ENCODE results near the gene SPATA2.
"Not testable (repeated sequence)": the region's sequence is repeated elsewhere in the genome, so short reads cannot be mapped to it uniquely, and the experiment has no call there.

SPATA2 gene

DNA sequence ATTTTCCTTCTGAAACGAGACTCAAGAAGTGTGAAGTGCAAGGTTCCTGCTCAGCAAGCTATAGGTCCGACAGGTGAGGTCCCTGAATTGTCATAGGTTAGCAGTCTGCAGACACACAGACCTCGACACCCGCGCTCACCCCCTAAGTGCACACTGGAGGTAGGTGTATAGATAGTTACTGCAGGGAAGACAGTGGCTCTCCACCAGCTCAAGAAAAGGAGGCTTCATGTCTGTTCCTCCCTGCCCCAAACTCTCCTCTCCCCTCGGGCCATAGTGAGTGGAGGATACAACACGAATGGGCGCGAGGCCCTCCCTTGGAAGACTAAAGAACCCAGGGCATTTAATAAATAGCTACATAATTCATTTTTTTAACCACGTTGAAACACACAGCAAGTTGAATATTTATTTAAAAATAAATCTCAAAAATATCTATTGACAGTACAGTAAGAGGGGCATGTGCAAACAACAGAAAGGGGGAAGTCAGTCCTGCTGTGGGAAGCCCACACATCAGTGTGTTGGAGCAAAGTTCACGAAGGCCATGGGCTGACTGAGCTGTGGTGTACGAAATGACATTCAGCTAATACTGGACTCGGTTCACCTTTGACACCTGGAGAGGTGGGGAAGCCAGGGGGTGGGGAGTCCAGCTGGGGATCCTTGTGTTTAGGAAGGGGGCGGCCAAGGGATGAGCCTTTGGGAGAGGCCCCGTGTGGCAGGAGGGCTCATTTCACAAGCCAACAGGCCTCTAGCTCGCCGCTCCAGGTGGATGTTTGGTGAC lies 10.7 kb downstream of the SPATA2 start:
- no peak for DNase-seq (ENCODE audit: low spot score)

DNA sequence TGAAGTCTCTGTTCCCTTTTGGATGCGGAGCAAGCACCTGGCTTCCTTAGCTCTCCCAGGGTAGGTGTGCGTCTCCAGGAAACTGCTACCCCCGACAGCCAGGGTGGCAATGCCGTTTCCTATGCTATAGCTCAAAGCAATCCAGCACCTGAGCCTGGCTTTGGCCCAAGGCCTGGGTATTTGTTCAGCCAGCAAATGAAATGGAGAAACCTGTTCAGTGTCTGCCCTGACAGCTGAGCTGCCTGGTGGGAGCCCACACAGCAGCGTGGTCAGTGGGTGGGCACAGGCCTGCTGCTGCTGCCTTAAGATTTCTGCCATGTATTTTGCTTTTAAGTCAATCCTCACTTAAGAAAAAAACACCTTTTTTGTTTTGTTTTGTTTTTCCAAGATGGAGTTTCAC lies 13.7 kb downstream of the SPATA2 start:
- no peak for DNase-seq (ENCODE audit: low spot score)

DNA sequence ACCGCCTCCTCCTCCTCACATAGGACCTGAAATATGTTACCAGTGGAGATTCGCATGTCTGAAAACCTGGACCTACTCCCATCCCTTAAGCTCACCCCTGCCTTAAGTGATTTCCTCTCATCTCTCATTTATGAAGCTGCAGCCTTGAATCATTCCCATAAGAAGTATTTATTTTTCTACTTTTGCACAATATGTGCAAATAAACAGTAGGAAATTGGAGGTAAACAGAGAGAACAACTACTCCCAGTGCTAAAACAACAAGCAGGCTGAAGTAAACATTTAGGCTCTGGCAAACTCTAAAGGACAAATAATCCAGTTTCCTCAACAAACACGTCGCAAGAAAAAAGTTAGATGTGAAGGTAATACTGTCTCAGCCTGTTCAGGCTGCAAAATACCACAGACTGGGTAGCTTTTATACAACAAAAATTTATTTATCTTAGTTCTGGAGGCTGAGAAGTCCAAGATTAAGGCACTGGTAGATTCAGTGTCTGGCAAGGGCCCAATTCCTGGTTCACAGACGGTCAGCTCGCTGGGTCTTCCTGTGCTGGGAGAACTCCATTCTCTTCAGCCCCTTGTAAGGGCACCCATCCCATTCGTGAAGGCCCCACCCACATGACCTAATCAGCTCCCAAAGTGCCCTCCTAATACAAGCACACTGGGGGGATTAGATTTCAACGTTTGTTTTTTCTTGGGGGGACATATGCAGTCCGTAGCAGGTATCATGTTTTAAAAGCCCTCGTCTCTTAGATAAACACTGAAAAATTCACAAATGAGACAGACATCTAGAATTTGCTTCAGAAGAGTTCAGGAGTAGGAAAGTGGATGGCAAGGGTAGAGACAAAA lies 15.6 kb downstream of the SPATA2 start:
- no peak for DNase-seq (ENCODE audit: low spot score)

DNA sequence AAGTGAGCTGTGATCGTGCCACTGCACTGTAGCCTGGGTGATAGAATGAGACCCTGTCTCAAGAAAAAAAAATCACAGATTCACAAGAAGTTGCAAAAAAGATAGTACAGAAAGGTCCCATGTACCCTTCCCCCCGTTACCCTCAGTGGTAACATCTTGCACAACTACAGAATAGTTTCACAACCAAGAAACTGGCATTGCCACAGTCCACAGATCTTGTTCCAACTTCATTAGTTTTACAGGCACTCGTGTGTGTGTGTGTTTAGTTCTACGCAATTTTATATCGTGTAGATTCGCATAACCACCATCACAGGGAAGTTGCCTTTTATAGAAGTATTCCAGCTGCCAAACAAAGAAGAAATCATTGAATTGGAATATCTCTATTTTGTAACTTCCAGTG lies 19.1 kb downstream of the SPATA2 start:
- DNase-seq (ENCODE audit: low spot score), result no peak

DNA sequence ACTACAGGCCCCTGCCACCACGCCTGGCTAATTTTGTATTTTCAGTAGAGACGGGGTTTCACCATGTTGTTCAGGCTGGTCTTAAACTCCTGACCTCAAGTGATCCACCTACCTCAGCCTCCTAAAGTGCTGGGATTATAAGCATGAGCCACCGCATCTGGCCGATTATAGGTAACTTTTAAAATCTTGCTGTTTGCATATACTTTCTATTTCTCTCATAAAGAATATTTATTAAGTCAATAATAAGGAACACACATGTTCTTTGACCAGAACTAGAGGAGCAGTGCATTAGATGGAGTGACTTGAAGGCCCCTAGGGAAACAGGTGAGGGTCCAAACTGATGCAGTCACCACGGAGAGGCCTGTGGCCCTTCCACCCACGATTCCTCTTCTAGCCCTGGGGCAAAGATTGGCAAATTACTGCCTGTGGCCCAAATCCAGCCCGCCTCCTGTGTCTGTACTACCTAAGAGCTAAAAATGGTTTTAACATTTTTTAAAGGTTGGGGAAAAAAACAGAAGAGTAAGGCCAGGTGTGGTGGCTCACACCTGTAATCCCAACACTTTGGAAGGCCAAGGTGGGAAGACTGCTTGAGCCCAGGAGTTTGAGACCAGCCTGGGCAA lies 19.7 kb downstream of the SPATA2 start:
- DNase-seq (ENCODE audit: low spot score), result not testable (repeated sequence)

DNA sequence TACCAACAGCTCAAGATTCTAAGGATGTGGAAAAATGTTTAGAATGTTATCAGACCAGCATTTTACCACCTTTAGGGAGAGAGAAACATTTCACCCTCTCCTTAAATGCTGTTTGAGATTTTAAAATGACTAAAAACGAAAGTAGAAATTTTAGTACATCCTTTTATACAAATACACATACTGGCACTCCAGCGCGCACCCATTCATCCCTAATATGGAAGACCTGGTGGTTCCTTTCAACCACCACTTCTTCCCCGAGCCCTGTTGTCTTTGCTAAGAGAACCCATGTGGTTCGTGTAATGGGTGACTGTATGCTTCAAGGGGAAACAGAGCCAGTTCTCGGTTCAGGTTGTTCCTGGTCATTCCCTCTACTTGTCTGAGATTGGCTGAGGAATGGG lies 21.3 kb downstream of the SPATA2 start:
- DNase-seq (ENCODE audit: low spot score), result no peak

DNA sequence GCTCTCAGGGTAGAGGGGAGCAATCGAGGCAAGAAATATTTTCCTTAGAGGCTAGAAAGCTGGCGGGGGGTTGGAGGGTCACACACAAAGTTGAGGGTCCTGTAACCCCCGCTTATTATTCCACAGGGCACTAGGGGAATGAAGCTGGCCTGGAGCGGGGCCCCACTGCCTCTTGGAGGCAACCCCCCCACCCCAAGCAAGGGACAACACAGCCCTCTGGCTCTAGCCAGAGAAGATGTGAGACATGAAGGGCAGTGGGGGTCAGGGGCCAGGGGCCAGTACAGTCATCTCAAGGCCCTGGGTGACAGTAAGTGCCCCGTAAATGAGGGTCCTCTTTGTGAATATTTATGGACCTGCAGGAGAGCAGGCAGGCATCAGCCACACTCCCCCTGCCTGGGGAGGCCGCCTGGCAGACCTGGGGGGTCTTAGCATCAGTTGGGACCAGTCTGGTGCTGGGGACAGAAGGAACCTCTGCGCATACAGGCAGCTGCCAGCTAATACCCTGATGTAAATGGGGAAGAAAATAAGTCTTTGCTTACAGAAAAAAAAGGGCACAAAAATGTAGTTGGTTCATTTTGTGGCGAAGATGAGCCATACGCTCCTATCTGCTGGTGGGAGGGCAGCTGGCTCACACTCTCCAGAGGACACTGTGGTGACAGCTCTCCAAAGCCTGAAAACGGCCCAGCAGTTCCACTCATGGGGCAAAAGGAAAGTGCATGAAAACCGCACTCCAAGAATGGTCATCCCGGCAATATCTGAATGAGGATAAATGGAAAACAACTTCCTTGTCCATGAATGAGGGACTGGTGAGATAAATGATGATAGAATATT lies 21.9 kb downstream of the SPATA2 start:
- no peak for DNase-seq (ENCODE audit: low spot score)

DNA sequence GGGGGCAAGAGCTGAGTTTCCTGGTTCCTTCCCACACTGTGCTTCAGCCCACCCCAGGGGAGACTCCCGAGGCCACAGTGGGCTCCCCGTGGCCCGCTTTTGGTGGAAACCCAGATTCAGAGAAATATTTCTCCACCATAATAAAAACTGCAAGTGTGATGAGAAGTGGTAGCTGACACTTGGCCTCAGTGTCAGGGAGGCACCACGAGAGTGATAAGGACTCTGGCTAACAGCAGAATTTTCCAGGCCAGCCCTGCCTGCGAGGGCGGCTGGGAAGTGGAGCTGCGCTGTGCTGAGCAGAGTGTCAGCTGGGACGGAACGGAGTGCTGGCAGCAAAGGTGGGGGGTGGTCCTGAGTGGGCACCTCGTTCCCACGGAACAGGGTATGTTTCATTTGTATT lies 22.5 kb downstream of the SPATA2 start:
- DNase-seq (ENCODE audit: low spot score), result no peak

DNA sequence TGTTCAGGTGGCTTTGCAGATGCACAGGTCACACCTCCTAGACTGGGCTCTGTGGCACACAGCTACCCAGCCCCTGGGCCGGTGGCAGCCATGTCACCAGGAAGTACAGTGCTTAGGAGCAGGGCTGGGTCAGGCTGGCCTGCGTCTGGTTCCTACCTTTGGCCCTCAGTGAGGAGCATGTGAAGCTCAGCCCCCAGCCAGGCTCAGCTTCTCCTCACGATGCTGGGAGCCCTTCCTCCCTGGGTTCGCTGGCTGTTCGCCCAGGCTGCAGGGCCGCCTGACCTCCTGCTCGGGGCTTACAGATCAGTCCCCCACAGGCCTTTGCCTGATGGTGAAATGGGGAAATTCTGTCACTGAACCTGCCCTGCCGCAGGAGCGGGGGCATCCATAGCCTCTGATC lies 23.1 kb downstream of the SPATA2 start:
- DNase-seq (ENCODE audit: low spot score), result no peak

DNA sequence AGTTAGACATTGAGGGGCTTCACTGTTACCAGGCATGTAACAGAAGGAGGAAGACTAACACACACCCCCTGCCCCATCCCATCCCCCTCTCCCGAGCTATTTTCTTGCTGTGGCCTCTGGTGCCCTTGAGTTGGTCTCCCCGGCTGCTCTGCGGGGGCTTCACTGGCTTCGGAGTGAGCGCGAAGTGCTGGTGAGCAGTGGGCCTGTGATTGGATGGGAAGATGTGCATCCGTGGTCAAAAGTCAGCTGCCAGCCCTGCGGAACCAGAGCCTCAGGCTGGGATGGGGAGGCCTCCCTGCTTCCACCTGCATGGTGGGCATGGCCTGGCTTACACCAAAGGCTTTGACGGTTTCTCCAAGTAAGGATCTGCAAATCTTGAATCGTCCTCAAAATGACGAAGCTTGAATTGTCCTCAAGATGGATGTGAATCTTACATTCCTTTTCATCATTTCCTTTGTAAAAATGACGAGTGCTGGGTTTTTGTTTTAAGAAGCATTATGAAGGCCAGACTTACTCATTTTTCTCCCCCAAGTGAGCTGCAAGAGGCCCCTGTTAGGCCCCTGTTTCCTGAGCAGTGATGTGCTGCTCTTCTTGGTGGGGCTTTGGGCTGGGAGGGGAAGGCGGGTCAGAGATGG lies 23.7 kb downstream of the SPATA2 start:
- no peak for DNase-seq (ENCODE audit: low spot score)

DNA sequence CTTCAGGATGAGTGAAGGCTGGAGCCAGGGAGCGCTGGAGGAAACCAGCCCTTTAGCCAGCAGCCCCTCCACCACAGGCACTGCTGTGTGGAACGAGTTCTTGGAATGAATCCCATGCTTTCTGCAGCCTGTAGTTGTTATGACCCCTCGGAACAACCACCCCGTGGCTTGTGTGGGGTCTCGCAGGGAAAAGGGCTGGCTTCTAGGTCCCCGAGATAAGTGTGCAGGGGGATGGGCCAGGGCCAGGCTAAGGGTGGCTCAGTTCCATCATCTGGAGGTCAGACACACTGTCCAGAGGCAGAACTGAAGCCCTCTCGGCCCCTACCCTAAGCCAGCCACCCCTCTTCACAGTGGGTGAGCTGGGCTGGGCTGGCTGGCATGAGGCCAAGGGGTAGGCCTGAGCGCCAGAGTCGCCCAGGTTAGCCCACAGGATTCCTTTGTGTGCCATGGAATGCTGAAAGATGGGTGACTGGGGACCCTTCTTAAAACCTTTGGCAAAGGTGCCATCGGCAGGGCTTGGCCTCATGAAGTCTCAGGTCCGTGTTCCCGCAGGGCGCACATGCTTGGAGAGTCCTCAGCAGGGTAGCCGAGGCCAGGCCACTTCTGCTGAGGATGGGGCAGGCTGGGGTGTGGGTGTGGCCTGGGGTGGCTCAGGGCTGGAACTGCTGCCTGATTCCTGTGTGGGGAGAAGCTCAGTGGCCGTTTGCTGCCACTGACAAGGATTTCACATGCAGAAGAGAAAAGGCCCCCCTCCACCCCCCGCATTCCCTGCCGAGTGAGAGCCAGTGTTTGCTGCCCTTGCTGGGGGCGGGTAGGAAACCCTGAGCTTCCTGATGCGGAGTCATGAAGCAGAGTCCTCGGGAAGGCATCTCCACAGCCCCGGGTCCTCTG lies 24.6 kb downstream of the SPATA2 start:
- no peak for DNase-seq (ENCODE audit: low spot score)

DNA sequence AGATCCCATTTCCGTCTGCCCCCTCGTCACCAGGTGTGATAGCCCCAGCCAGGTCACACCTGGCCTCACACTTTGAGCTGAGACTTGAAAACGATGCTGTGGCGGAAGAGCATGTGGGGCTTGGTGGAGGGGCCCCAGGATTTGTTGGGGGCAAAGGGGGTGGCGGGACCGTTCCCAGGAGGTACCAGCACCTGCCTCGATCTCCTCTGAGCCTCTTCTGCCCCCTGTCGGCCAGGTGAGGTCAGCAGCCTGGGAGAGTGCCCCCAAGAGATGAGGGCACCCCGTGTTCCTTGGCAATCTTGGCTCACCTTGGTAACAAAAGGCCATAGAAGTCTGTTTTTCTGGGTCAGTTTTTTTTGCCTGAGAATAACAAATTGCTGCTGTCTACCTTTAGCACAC lies 25.4 kb downstream of the SPATA2 start:
- DNase-seq (ENCODE audit: low spot score), result no peak

DNA sequence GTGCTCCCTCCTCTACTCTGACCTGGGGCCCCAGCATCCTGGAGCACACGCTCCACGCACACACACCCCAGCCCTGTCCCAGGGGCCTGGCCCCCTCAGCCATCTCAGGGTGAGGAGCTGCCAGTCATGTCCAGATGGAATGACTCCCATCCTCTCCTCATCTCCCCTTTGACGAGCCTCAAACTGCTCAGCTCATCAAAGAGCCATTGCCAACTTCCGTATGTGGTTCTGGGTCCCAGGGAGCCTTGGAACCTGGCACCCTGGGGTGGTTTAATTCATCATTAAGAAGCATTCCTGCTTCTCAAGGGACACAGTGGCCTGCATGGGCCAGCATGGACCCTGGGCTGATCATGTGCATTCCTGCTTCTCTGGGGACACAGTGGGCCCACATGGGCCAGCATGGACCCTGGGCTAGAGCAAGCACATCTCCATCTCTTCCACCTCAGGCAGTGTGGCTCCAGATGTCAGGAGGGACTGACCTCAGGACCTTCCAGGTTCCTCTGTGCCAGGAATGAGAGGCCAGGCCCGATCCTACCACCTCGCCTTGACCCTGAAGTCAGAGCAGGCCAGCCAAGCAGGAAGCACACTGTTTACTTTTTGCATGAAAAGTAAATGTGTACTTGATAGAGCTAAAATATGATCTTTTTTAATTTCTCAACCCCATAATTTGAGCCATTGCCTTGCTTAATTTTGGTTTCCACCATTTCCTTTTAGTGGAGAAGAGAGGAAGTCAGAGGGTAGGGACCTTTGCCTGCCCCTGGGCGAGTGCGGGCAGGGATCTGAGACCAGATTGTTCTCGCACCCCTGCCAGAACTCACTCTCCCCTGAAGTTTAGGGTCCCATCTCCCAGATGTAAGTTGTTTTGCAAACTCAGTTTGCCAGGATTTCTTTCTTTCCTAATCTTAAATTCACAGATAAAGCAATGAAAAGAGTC lies 26.1 kb downstream of the SPATA2 start:
- DNase-seq (ENCODE audit: low spot score), result no peak

DNA sequence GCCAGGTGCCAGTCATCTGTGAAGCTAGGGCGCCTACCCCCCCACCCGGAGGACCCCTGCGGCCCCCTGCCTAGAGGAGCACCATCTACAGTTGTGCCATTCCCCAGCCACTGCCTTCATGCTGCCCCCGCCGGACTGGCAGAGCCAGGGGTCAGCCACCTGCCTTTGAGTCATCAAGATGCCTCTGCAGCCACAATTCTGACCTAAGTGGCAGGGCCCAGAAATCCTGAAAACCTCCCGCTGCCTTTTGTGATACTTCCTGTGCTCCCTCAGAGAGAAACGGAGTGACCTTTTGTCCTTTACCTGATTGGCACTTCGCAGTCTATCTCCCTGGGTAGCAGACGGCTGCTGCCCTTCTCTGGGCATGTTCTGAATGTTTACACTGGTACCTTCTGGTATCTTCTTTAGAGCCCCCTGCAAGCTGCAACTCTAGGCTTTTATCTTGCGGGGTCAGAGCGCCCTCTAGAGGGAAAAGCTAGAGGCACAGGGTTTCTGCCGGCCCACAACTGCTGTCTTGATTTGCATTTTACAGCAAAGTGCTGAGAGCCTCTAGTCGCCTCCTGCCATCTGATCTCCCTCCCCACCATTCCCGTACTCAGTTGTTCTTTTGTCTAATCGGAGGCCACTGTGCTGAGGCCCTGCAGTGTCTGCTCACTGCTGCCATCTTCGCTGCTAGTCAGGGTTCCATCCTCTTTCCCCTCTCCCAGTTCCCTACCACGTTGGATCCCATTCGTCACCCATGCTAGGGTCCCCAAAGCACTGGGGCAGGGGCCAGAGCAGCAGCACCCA lies 26.9 kb downstream of the SPATA2 start:
- peak; percentile 52 for DNase-seq (ENCODE audit: low spot score)

DNA sequence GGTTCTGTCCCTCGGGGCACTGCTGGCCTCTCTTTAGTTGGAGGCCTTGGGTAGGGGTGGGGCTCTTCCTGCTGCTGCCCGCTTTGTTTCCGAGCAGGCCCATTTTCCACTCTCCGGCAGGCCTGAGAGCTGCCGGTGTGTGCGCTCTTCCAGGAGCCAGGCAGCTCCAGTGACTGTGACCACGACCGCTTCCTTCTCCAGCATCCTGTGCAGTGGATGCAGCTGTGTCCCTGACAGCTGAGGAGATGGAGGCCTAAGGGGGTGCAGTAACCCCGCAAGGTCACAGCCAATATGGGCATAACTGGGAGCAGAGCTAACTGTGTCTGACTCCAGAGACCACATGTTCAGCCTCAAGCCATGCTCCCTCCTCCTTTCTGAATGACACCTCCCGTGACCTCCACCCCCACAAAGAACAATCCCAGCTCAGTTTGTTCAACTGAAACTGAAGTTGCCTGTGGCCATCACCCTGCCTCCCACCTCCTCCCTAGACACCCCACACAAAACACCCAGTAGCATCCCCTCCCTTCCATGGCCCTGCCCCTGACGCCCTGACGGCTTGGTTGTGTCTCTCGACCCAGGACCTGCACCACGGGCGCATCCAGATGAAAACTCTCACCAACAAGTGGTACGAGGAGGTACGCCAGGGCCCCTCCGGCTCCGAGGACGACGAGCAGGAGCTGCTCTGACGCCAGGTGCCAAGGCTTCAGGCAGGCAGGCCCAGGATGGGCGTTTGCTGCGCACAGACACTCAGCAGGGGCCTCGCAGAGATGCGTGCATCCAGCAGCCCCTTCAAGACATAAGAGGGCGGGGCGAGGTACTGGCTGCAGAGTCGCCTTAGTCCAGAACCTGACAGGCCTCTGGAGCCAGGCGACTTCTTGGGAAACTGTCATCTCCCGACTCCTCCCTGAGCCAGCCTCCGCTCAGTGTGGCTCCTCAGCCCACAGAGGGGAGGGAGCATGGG lies 27.8 kb downstream of the SPATA2 start:
- DNase-seq (ENCODE audit: low spot score), result no peak

DNA sequence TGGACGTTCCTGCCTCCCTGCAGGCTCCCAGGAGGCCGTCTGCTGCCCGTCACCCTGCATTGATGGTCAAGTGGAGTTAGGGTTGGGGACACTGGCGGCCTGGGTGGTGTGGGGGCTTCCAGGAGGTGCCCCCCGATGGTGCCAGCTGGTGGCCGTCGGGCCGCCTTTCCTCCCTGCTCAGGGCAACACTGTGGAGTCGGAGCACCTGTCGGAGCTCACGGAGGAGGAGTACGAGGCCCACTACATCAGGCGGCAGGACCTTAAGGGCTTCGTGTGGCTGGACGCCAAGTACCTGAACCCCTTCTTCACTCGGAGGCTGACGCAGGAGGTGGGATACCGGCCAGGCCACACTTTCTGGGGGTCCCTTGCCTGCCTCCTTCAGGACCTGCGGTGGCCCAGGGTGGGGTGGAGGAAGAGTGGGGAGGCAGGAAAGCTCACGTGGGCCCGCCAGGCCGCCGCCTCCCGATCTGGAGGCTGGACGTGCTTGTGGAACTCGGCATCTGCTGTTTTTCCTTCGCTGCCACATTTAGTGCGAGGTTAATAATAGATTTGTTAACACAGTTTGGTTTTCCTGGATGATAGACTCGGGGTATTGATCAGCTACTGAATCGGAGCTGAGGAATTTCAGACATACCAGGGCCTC lies 28.6 kb downstream of the SPATA2 start:
- no peak for DNase-seq (ENCODE audit: low spot score)

All from CD4-positive, alpha-beta T cell treated with Interleukin-15 for 4 hours (primary cell).